Measurements from ENCODE around the gene GLP1R. TPM values are rescaled to one million over a fixed set of nuclear protein-coding genes. Genes with fewer than 3 reads are reported as not detected.

GLP1R gene
- total RNA-seq, 1 experiment from 2014 or later, result not detected

GRCh38 chr6:39020136-39020535, 28.4 kb upstream of the GLP1R start:
- no TSS peak for BruUV-seq (replicated peaks)
- Mint-ChIP-seq H3K27ac (ENCODE audit: low read depth, unreplicated experiment) (no peak overlapping the region), H3K36me3 (ENCODE audit: insufficient read depth, unreplicated experiment) (no peaks in the 10 kb centered on the region), H3K4me3 (ENCODE audit: unreplicated experiment) (no peak overlapping the region), H3K4me1 (ENCODE audit: insufficient read depth, unreplicated experiment) (no peaks in the 10 kb centered on the region), H3K9me3 (ENCODE audit: unreplicated experiment) (no peaks in the 10 kb centered on the region), H3K27me3 (ENCODE audit: insufficient read depth, unreplicated experiment) (peaks cover 3% of the 10 kb centered on the region)
- DNase-seq (ENCODE audit: unreplicated experiment), result no peak
- TF ChIP-seq CTCF (IDR thresholded peaks at IDR 0.05; ENCODE audit: unreplicated experiment), result no peak
- ChIA-PET POLR2A (no interaction called here), CTCF (interaction anchor here (0.9 to 1.0 kb wide), 2 partner anchors 48 to 283 kb away, joined by 3 to 4 read pairs; no protein-coding TSS in a partner anchor)
- intact Hi-C loops (cut with micrococcal nuclease), result no loop called here

GRCh38 chr6:39021041-39021440, 27.5 kb upstream of the GLP1R start:
- ChIA-PET POLR2A (no interaction called here), CTCF (no interaction called here)
- intact Hi-C loops (cut with micrococcal nuclease), result no loop called here
- no peak for TF ChIP-seq CTCF (IDR thresholded peaks at IDR 0.05; ENCODE audit: unreplicated experiment)
- Mint-ChIP-seq H3K36me3 (ENCODE audit: insufficient read depth, unreplicated experiment) (no peaks in the 10 kb centered on the region), H3K27ac (ENCODE audit: low read depth, unreplicated experiment) (no peak overlapping the region), H3K4me3 (ENCODE audit: unreplicated experiment) (no peak overlapping the region), H3K4me1 (ENCODE audit: insufficient read depth, unreplicated experiment) (no peaks in the 10 kb centered on the region), H3K9me3 (ENCODE audit: unreplicated experiment) (no peaks in the 10 kb centered on the region), H3K27me3 (ENCODE audit: insufficient read depth, unreplicated experiment) (no peaks in the 10 kb centered on the region)
- BruUV-seq (replicated peaks), result no TSS peak
- no peak for DNase-seq (ENCODE audit: unreplicated experiment)

- Mint-ChIP-seq H3K9me3 (ENCODE audit: unreplicated experiment) (no peaks in the 10 kb centered on the region), H3K36me3 (ENCODE audit: insufficient read depth, unreplicated experiment) (no peaks in the 10 kb centered on the region), H3K27ac (ENCODE audit: low read depth, unreplicated experiment) (no peak overlapping the region), H3K4me1 (ENCODE audit: insufficient read depth, unreplicated experiment) (no peaks in the 10 kb centered on the region), H3K4me3 (ENCODE audit: unreplicated experiment) (no peak overlapping the region), H3K27me3 (ENCODE audit: insufficient read depth, unreplicated experiment) (no peaks in the 10 kb centered on the region)
- no TSS peak for BruUV-seq (replicated peaks)
- intact Hi-C loops (cut with micrococcal nuclease), result no loop called here
- ChIA-PET CTCF (interaction anchor here (0.5 to 1.0 kb wide), 3 partner anchors 8 to 133 kb away, joined by 3 to 4 read pairs (median 3); no protein-coding TSS in a partner anchor), POLR2A (no interaction called here)
- DNase-seq (ENCODE audit: unreplicated experiment), result no peak
- TF ChIP-seq CTCF (IDR thresholded peaks at IDR 0.05; ENCODE audit: unreplicated experiment), result no peak
These were observed 26.8 kb upstream of the GLP1R start for GRCh38 chr6:39021779-39022178.

- TF ChIP-seq CTCF (IDR thresholded peaks at IDR 0.05; ENCODE audit: unreplicated experiment), result no peak
- no peaks in the 10 kb centered on the region for H3K4me1 Mint-ChIP-seq (ENCODE audit: insufficient read depth, unreplicated experiment)
- H3K27ac Mint-ChIP-seq (ENCODE audit: low read depth, unreplicated experiment), result no peak overlapping the region
- H3K4me3 Mint-ChIP-seq (ENCODE audit: unreplicated experiment), result no peak overlapping the region
- CTCF ChIA-PET, result interaction anchor here (0.5 to 0.6 kb wide), 2 partner anchors 16 to 63 kb away, joined by 3 read pairs; no protein-coding TSS in a partner anchor
- BruUV-seq (replicated peaks), result no TSS peak
- H3K36me3 Mint-ChIP-seq (ENCODE audit: insufficient read depth, unreplicated experiment), result no peaks in the 10 kb centered on the region
- no peaks in the 10 kb centered on the region for H3K9me3 Mint-ChIP-seq (ENCODE audit: unreplicated experiment)
- intact Hi-C loops (cut with micrococcal nuclease), result loop anchor here (5.0 kb wide), 1 partner anchor 141 kb away; no protein-coding TSS in a partner anchor
- POLR2A ChIA-PET, result no interaction called here
- peaks cover 34% of the 10 kb centered on the region for H3K27me3 Mint-ChIP-seq (ENCODE audit: insufficient read depth, unreplicated experiment)
- no peak for DNase-seq (ENCODE audit: unreplicated experiment)
These were observed 22.4 kb upstream of the GLP1R start for GRCh38 chr6:39026175-39026574.
